Colon (tissue), 2 donors: ENCODE results near the gene FAAP100.

Experiments
- FAIRE-seq: peaks from 2 replicates; lab custom pipeline; 2012; peaks lifted over from hg19 to GRCh38; lab: Jason Lieb, UNC
- donor health status: control.
- donor health status: control.

The FAAP100 gene

GRCh38 chr17:81524865-81525159 lies 27.3 kb downstream of the FAAP100 start:
- FAIRE-seq, result no peak

GRCh38 chr17:81524039-81524864 lies 27.9 kb downstream of the FAAP100 start:
- no peak for FAIRE-seq

DNA sequence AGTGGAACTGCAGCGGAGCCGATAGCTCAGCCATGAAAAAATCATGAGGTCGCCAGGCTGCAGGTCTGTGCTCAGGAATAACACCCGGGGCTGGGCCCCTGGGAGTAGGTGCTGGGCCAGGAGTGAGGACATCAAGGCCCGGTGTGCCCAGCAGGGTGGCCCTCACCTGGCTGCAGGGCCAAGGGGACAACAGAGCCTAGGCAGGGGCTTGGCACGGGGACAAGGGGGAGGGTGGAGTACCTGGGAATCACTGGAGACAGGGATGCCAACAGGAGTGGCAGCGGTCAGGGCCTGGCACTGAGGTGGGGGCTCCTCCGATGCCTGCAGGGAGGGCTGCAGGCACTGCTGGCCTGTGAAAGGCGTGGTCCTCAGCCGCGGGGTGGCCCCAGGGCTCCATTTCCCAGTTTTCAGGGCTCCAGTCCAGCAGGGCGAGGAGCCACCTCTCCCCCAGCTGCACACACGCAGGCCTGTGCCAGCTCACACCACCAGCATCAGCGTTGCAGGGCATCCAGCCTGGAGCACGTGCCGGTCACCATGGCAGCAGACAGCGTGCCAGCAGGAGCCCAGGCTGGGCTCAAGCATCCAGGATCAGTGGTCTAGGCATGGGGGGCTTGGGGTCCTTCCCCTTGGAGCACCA lies 28.6 kb downstream of the FAAP100 start:
- FAIRE-seq, result no peak

GRCh38 chr17:81522491-81523401 lies 29.4 kb downstream of the FAAP100 start:
- FAIRE-seq, result no peak

DNA sequence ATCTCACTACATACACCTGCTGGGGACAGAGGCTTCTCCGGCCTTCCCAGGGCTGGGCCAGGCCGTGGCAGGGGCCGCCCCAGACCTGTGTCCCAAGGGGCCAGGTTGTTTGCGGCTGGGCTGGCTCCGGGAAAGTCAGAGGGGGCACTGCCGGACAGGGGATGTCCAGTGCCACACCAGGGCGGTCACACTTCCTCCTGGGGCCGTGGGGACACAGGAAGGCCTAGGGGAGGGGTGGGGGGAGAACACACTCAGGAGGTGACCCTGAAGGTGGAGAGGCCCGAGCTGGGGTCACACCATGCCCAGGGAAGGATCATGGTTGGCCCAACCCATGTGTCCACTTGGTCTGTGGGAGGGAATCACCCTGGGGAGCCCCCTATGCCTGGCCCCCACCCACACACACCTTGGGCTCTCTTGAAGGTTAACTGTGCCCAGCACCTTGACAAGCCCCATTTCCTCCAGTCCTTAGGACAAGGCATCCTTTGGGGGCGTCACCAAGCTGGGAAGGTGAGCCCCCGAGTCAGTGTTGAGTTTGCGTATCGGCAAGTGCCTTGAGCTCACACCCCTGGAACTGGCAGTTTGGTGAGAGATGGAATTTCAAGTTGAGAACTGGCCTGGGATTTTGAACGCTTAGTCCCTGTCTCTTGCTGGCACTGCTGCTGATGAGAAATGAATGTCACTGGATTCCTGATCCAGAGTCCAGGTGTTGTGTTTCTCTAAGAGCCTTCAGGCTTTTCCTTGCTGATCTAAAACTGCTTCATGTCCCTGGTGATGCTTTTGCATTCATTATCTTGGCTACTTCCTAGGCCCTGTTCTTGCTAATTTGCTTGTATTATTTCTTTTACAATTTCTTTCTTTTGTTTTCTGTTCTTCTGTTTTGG lies 31.9 kb downstream of the FAAP100 start:
- no peak for FAIRE-seq

DNA sequence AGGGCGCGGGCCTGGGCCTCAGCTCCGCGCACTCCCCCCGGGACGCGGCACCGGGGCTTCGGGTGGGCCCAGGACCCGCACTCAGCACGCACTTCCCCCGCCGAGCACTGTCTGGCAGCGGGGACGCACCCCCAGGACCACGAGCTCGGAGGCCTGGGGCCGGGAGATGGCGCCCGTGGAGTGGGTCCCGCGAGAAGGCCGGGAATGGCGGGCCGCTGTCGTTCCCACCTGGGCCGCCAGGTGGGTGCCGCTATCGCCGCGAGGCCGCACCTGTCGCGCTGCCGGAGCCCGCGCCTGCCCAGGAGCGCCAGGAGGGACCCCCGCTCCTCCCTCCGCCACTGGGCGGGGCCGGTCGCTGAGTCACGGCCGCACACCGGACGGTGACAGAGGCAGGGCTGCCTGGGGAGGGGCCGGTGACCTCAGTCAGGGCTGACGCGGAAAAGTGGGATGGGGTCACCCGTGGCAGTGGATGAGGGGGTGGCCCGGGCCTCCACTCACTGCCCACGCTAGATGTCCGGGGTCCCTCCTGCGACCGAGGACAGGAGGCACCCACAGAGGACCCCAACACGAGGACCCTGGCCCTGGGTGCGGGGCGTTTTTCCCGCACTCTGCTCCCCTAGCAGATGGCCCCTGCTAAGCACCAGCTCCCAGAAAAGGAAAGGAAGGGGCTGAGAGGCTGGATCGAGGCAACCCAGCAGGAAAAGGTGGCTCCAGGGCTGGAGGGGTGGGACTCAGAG lies 32.7 kb downstream of the FAAP100 start:
- FAIRE-seq, result no peak

GRCh38 chr17:81518785-81519283 lies 33.3 kb downstream of the FAAP100 start:
- no peak for FAIRE-seq

DNA sequence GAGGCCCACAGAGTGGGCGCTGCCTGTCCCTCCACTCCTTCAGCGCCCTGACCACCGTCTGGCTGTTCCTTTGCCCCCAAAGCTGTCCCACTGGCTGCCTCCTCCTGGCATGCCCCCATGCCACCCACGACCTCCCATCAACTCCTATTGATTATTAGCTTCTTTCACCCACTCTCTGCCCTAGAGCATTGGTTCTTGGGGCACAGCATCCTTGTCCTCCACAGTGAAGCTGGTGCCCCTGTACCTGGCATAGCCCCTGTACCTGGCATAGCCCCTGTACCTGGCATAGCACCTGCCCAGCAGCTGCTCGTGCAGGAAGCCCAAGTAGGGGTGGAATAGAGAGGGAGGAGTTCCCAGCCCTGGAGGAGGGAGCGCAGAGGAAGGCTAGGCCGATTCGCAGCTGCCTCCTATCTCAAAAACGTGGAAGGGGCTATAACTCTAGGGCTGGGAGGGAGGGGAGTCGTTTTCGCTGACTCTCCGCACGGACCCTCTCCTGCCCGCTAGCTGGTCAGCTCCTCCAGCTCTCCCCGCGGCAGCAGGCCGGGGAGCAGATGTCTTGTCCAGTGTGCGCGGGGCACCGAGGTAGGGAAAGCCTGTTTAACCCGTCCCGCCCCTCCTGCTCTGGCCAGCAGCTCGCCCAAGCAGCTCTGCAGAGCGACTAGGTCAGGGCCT lies 33.9 kb downstream of the FAAP100 start:
- no peak for FAIRE-seq

DNA sequence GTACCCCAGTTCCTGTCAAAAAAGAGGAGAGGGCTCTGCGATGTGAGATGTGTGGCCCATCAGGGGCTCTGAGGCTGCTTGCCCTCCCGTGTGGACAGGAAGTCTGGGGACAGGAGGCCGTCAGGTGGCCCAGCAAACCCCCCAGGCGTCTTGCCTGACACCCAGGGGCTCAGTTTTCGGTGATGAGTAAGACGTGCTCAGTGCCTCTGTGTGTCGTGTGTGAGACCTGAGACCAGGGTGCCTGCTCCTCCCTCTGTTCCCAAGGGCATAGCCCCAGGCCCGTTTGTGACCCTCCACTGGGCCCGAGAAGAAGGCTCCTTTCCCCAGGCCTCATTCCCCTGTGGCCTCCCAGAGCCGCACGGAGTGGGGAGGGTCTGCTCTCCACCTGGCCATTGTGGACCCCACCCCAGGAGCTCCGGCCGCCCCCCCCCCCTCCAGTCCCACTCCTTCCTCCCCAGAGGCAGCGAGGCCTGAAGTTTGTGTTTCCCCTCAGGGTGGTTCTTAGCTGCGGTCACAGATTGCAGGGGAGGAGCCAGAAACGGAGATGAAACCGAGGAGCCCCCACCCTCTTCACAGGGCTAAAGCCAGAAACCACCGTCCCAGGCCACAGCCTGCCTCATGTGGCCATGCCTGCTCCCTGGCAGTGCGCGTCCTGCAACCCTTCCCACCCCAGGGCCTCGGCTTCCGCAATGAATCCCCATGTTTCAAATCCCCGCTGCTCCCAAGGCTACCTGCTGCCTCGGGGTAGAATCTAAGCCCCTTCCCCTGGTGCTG lies 34.6 kb downstream of the FAAP100 start:
- FAIRE-seq, result no peak

GRCh38 chr17:81517009-81517338 lies 35.2 kb downstream of the FAAP100 start:
- no peak for FAIRE-seq

DNA sequence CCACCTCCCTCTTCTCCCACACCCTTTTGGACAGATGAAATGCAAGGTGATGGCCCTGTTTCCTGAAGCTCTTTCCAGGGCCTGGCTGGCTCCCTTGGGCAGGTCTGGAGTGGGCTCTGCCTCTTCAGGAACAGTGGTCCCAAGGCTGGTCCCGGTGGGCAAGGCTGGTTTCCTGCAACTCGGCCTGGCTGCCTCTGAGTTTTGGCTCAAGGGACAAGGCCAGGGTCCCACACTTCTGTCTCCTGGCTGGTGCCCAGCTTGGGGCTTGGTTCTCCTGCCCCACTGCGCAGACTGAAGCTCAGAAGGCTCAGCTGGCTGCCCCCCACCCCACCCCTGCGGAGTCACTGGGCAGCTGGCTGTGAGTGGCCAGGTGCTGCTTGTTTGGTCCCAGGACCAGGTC lies 35.7 kb downstream of the FAAP100 start:
- no peak for FAIRE-seq

GRCh38 chr17:81515530-81516041 lies 36.6 kb downstream of the FAAP100 start:
- no peak for FAIRE-seq

GRCh38 chr17:81514739-81515529 lies 37.2 kb downstream of the FAAP100 start:
- FAIRE-seq, result no peak

DNA sequence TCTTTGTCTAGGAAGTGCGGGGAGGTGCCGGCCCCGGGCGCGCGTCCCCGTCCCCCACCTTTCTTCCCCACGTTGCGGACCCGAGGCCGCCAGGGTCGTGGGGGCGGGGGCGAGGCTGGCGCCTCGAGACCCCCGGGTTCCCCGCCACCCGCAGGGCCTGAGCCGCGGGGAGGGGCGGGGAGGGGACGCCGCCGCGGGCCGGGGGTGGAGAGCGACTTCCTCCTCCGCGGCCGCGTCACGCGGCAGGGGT lies 37.7 kb downstream of the FAAP100 start:
- no peak for FAIRE-seq

GRCh38 chr17:81513753-81514488 lies 38.2 kb downstream of the FAAP100 start:
- FAIRE-seq, result no peak

DNA sequence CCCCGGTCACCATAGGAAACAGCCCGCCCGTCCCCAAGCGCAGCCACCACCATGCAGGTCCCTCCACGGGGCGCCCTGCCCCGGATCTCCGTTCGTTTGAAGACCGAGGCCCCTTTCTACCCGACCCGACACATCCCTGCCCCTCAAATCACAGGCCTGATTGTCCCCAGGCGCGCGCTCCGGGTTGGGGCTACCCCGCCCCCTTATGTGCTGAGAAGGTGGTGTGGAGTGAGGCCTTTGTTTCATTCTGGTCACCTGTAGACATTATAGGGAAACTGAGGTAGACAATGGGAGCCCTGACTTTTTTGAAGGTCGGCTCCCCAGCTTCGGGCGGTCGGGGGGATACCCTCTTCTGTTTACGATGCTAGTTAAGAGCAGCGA lies 38.8 kb downstream of the FAAP100 start:
- no peak for FAIRE-seq

- no peak for FAIRE-seq
Observed at GRCh38 chr17:81512562-81513371, 39.4 kb downstream of the FAAP100 start, which contains the start of gene ACTG1. ACTG1 (minus strand) TSS chr17:81512799; CDS start chr17:81512354, 445 bp downstream.
